SH-SY5Y (cell line): ENCODE data around the gene LIMK2.

Source experiments
- GATA2 ChIP-seq: IDR thresholded peaks from 2 replicates; pipeline ENCODE4 v1.6.1; 2011; ENCODE audit warnings: mild to moderate bottlenecking, low read depth, low read length
- GATA3 ChIP-seq: IDR thresholded peaks from 2 replicates; pipeline ENCODE4 v1.6.1; 2011; ENCODE audit warnings: low read depth, mild to moderate bottlenecking, low read length, moderate library complexity

Gene LIMK2

DNA sequence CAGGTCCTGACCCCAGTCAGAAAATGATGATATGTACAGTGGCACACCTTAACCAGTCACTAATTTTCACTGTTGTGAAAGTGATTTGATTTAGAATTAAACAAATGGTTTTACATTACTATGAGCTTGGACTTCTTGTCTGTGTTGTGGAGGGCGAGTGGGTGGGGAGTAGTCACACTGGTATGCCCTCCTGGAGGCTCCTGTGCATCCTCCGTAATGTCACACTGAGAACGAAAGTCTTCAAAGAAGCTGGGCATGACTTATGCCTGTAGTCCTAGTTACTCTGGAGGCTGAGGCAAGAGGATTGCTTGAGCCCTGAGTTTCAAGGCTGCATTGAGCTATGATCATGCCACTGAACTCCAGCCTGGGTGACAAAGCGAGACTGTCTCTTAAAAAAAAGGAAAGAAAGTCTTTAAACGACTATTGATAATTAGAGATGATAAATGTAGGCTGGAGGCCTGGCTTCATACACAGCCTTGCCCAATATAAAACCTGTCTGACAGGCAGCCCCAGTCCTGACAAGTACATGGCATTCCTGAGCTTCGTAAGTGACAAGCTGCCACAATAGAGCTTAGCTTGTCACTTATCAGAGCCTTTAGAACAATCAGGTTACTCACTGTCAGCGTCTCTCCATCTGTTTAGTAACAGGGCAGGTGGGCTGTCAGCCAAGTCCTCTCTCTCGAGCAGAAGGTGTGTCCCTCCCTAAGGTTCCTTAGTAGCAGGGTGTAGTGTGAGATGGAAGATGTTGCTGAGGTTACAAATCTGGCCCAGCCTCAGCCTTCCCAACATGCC lies 5.0 kb upstream of the LIMK2 start:
- TF ChIP-seq GATA2 (no peak), GATA3 (no peak)

DNA sequence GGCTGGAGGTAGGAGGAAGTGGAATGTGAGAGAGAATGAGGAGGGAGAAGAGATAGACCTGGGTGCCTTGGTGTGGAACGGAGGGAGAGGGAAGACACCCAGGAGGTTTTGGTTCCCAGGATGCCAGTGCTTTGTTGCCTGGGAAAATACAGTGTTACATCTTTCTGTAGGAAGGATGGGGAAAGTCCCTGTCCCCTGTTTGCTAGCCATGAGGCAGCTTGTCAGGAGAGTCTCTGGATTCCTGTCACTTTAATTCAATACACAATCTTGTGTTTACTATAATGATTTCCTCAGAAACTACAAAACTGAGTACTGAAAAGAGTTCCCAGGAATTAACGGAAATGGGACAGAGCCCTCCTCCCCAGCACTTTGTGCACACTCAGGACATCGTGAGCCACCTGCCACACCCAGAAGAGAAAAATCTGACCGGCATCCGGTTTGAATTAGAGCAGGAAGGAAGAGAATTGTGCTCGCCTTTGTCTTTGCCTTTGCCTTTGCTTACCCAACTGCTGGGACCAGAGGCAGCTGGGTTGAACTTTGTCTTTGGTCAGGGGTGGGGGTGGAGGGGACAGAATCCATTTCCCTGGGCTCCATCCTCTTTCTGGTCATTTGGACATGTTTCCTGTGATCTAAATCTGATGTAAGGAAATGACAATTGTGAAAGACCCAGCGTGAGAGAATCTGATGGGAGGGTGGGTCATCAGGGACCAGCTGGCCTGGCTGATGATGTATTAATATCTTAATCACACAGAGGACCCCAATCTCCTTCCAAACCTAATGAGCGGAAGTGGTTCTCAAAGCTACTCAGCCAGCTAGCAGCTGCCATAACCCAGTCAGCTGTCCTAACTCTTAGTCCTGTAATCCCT lies 1.3 kb upstream of the LIMK2 start:
- no peak for TF ChIP-seq GATA2
- no peak for TF ChIP-seq GATA3

DNA sequence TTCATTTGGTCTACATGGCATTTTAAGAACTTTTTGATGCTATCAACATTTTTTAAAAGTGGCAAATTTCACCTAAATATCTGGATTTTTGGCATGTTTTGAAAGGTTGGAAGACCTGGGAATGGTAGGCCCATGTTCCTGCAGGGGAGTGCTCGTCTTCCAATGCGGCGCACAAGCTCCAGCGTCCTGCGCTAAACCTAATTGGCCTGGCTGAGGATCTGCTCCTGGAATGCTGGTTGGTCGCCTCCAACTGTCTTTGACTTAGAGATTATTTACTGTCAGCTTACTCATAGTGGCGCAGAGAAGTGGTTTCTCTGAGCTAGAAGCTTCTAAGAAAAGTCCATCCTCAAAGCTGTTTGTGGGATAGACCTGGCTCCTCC lies 626 bp upstream of the LIMK2 start:
- TF ChIP-seq GATA3 (no peak), GATA2 (no peak)

DNA sequence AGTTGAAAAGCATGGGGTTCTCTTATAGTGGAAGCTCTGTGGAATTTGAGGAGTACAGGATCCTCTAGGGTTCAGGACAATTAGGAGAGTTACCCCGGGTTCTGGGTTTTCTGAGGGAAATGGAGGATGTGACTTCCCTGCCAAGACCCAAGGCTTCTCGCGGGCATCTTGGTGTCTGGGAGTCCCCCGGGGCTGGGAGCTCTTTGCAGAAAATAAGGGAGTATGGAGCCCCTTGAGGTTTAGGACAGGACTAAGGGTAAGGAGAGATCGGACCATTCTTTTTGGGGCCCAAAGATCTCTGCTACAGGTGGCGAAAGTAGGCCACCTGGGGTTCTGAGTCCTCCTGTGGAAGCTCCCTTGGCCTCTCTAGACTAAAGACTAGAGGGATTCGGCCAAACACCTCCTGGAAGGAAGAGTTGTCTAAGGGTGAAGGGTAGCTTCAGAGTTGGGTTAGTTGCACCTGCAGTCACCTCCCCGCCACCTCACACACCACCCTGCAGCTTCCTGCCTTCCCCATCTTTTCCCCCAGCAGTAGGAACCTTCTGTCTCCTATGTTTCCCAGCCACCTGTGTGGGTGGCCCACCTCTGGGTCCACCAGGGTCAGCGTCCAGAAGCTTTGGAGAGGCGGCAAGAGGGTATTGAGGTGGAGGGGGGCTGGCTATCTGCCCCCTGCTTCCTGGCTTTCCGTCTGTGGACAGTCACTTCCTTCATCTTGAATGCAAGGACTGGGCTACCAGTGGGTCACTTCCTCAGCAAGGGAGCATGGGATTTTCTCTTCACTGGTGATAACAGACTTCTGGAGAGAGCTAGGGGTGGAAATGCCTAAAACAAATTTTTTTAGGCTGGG lies 908 bp downstream of the LIMK2 start:
- no peak for TF ChIP-seq GATA2
- TF ChIP-seq GATA3, result no peak

DNA sequence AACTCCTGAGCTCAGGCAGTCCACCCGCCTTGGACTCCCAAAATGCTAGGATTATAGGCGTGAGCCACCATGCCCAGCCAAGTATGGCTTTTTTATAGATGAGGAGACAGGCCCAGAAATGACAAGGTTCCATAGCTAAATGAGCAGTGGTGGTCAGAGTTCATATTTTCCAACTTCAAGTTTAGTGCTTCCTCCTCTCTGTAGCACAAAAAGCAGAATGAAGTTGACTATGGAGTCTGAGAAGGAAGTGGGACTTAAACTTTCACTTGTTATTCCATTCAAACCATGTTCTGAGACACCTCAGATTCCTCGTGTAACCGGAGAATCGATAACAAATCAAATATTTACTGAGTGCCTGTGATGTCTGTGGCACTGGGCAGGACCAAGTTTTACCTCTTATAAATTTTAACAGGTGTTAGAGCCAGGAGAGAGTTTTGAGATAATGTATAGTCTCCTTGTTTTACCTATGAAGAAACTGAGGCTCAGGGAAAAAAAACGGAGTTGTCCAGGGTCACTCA lies 3.0 kb downstream of the LIMK2 start:
- TF ChIP-seq GATA3, result no peak
- TF ChIP-seq GATA2, result no peak

DNA sequence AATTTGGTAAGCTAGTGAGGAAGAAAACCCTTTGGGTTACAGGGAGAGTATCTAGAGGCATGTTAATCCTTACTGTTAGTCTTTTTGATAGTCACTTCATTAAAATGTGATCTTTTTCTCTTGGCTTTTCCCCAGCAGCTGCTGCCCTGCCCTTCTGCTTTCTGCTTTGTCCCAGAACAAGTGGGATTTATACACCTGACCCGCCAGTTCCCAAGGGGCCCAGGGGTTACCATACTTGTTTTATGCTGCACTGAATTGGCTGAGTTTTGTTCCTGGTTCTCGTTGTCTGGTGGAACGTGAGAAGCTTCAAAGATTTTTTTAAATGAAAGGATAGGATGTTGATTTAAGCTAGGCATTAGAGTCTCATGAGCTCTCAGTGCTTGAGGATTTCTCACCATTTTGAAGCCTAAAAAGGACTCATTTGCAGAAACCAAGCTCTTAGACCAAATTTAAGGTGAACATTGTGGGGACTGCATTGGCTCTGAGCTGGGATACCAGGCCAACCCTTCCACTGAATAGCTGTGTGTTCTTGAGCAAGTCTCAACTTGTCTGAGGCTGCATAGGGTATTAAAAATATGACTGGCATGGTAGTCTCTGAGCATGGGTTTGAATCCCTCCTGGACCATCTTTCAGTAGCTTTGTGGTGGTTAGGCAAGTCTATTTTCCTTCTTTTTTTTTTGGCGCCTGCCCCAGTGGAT lies 6.6 kb downstream of the LIMK2 start:
- TF ChIP-seq GATA2 (no peak), GATA3 (no peak)

DNA sequence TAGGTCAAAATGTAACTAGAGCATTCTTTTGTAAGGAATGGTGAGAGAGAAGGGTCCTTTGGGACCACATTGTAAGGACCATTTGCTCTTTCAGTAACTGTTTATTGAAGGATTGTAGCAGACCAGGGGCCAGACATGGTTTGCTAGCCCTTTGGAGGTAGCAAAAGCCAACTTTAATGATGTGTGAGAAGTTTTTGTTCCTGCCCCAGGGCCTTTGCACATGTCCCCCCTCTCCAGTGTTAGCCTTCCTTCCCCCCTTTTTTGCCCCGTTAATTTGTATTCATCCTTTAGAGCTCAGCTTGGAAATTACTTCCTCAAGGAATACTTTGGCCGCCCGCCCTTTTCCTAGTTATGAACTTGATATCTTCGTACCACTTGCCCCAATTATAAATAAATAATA lies 9.0 kb downstream of the LIMK2 start:
- TF ChIP-seq GATA2, result no peak
- no peak for TF ChIP-seq GATA3

DNA sequence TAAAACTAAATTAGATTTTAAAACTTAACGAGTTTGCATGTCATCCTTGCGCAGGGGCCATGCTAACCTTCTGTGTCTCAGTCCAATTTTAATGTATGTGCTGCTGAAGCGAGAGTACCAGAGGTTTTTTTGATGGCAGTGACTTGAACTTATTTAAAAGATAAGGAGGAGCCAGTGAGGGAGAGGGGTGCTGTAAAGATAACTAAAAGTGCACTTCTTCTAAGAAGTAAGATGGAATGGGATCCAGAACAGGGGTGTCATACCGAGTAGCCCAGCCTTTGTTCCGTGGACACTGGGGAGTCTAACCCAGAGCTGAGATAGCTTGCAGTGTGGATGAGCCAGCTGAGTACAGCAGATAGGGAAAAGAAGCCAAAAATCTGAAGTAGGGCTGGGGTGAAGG lies 10.6 kb downstream of the LIMK2 start:
- TF ChIP-seq GATA2 (no peak), GATA3 (no peak)

DNA sequence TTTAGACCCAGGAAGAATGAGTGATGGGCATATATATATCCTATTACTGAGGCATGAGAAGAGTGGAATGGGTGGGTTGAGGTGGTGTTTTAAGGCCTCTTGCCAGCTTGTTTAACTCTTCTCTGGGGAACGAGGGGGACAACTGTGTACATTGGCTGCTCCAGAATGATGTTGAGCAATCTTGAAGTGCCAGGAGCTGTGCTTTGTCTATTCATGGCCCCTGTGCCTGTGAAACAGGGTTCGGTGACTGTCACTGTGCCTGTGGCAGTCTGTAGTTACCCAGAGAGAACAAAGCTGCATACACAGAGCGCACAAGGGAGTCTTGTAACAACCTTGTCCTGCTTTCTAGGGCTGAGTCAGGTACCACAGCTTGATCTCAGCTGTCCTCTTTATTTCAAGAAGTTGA lies 11.7 kb downstream of the LIMK2 start:
- no peak for TF ChIP-seq GATA2

DNA sequence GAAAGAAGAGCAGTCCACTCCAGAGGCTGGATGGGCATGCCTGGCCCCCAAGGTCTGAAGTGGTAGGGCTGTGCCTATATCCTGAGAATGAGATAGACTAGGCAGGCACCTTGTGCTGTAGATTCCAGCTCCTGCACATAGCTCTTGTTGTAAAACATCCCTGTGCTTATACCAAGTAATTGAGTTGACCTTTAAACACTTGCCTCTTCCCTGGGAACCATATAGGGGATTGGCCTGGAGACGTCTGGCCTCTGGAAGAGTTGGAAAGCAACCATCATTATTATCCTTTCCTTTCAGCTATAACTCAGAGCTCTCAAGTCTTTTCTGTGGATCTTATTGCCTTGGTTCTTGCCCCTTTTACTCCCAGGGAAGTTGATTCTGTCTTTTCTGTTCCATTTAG lies 15.1 kb downstream of the LIMK2 start:
- TF ChIP-seq GATA3 (no peak), GATA2 (no peak)

DNA sequence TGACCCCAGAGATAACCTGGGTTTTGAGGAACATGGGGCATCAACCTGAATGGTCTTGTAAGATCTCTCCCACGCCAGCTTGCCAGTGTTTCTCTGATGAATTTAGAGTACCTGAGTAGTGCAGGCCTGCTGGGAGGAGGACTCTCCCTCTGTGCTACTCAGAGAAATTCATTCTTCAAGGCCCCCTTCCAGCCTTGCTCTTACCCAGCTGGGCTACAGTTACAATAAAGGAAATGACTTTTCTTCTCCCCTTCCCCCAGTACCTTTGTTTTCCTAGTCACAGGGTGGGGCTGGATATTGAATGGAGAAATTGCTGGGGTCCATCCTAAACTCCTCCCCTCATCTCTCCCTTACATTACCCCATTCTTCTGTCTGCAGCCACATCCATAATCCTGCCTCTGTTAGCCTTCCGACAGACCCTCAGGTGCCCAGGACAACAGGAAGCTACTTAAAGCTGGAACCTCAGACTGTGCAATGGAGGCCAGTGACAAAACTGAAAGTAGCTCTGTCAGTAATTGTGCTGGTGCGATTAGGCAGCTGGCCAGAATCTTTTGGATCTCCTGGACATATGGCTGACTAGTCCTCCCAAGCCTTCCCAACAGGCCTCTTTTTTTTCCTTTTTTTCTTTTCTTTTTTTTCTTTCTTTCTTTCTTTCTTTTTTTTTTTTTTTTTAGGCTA lies 17.4 kb downstream of the LIMK2 start:
- TF ChIP-seq GATA3 (no peak), GATA2 (no peak)

DNA sequence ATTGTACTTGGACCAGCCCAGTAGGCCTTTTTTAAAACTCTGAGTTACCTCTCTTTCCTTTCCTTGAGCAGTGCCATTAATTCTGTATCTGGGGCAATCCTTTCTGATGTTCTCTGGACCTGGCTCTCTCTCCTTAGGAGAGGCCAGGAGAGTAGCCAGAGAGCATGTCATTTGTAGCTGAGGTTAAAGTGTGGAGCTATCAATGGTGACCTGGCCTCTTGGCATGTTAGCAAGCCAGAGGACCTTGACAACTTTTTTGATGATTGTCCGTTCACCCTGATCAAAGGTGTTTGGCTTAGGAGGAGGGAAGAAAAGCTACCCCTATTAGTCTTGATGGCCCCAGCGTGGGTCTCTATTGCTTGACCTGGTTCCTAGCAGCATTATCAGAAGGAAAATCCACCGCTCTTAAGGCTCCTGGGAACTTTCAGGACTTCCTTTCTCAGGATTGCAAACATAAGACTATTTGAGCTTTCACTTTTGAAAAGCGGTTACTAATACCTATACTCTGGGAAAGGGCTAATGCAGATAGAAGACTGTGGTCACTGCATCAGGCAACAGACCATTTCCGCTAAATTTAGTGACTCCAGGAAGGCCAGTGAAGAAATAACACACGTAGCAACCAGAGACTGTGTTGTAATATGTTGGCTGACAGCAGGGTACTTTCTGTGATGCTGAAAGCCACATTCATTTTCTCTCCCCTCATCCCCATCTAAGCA lies 18.2 kb downstream of the LIMK2 start:
- no peak for TF ChIP-seq GATA3
